HepG2 (cell line): Measurements from ENCODE around the gene LAMC3. TPM values are rescaled to one million over a fixed set of nuclear protein-coding genes. Genes with fewer than 3 reads are reported as not detected.

Experiments used
- ASH2L ChIP-seq: fragments of 300-600, 200-600 bp; sonication (generic); IDR thresholded peaks from 2 replicates; pipeline ENCODE4 v1.7.0; 2017; ENCODE audit warnings: low read depth, mild to moderate bottlenecking, moderate library complexity, mixed read lengths, low read length; ENCODE audit not compliant: insufficient read length
- ATF1 ChIP-seq: IDR thresholded peaks from 2 replicates; pipeline ENCODE4 v1.6.1; 2016; ENCODE audit warnings: mild to moderate bottlenecking, control low read depth
- ATRX ChIP-seq: sonication (generic); formaldehyde crosslinking; IDR thresholded peaks from 2 replicates; pipeline ENCODE4 v1.4.0; 2020; ENCODE audit warnings: missing genetic modification reagents, borderline replicate concordance
- ELF4 ChIP-seq: sonication (generic); formaldehyde crosslinking; IDR thresholded peaks from 2 replicates; pipeline ENCODE4 v1.5.0; 2020; ENCODE audit warnings: missing genetic modification reagents, mild to moderate bottlenecking, moderate library complexity, borderline replicate concordance
- GABPB1 ChIP-seq: IDR thresholded peaks from 2 replicates; pipeline ENCODE4 v1.6.1; 2016; ENCODE audit warnings: mild to moderate bottlenecking, missing genetic modification reagents, moderate library complexity, missing compliant biosample characterization
- HOXA5 ChIP-seq: sonication (generic); formaldehyde crosslinking; IDR thresholded peaks from 2 replicates; pipeline ENCODE4 v1.4.0; 2020; ENCODE audit warnings: missing genetic modification reagents
- KLF12 ChIP-seq: sonication (generic); formaldehyde crosslinking; IDR thresholded peaks from 2 replicates; pipeline ENCODE4 v1.4.0; 2020; ENCODE audit warnings: missing genetic modification reagents, borderline replicate concordance
- KMT2B ChIP-seq: IDR thresholded peaks from 2 replicates; pipeline ENCODE4 v1.6.1; 2016; ENCODE audit warnings: missing genetic modification reagents, missing compliant biosample characterization
- NONO ChIP-seq, 2 experiments: fragments of 450-650 bp in 1 of 2; sonication (generic) in 1 of 2; formaldehyde crosslinking in 1 of 2; IDR thresholded peaks in 1 of 2; conservative IDR thresholded peaks in 1 of 2; 2 replicates each; pipeline versions ENCODE4 v1.6.1 to v1.8.0; 2017 to 2022; ENCODE audit warnings: mild to moderate bottlenecking in 1 of 2, missing genetic modification reagents in 1 of 2, moderate library complexity in 1 of 2
- NR2C2 ChIP-seq: sonication (generic); formaldehyde crosslinking; IDR thresholded peaks from 2 replicates; pipeline ENCODE4 v1.4.0; 2020; ENCODE audit warnings: missing genetic modification reagents, mild to moderate bottlenecking, moderate library complexity, borderline replicate concordance
- PCBP2 ChIP-seq: fragments of 200-400 bp; formaldehyde crosslinking; optimal IDR thresholded peaks from 2 replicates; pipeline ENCODE3; 2018; ENCODE audit warnings: low read length, low read depth; ENCODE audit not compliant: poor library complexity, severe bottlenecking
- POLR2AphosphoS5 ChIP-seq: IDR thresholded peaks from 2 replicates; pipeline ENCODE4 v1.6.1; 2012; ENCODE audit warnings: low read depth, low read length
- RORA ChIP-seq: sonication (generic); formaldehyde crosslinking; IDR thresholded peaks from 2 replicates; pipeline ENCODE4 v1.5.0; 2020; ENCODE audit warnings: mild to moderate bottlenecking, missing genetic modification reagents, moderate library complexity
- SP2 ChIP-seq: sonication (generic); formaldehyde crosslinking; IDR thresholded peaks from 2 replicates; pipeline ENCODE4 v1.5.1; 2020; ENCODE audit warnings: mild to moderate bottlenecking, missing genetic modification reagents
- TAF1 ChIP-seq: sonication (generic); formaldehyde crosslinking; IDR thresholded peaks from 2 replicates; pipeline ENCODE4 v1.4.0; 2020; ENCODE audit warnings: missing genetic modification reagents
- ZBTB1 ChIP-seq: sonication (generic); formaldehyde crosslinking; IDR thresholded peaks from 2 replicates; pipeline ENCODE4 v1.4.0; 2020; ENCODE audit warnings: missing genetic modification reagents, borderline replicate concordance
- ZFP36L1 ChIP-seq: sonication (generic); formaldehyde crosslinking; IDR thresholded peaks from 2 replicates; pipeline ENCODE4 v1.8.0; 2022; ENCODE audit warnings: mild to moderate bottlenecking, missing genetic modification reagents, moderate library complexity
- ZNF224 ChIP-seq: sonication (generic); formaldehyde crosslinking; IDR thresholded peaks from 2 replicates; pipeline ENCODE4 v1.5.0; 2020; ENCODE audit warnings: mild to moderate bottlenecking, missing genetic modification reagents
- ZNF253 ChIP-seq: sonication (generic); formaldehyde crosslinking; IDR thresholded peaks from 2 replicates; pipeline ENCODE4 v1.8.0; 2022; ENCODE audit warnings: mild to moderate bottlenecking, missing genetic modification reagents, borderline replicate concordance
- ZNF354B ChIP-seq: sonication (generic); formaldehyde crosslinking; IDR thresholded peaks from 2 replicates; pipeline ENCODE4 v1.8.0; 2022; ENCODE audit warnings: mild to moderate bottlenecking, missing genetic modification reagents
- ZNF441 ChIP-seq: sonication (generic); formaldehyde crosslinking; IDR thresholded peaks from 2 replicates; pipeline ENCODE4 v1.7.0; 2021; ENCODE audit warnings: missing genetic modification reagents, borderline replicate concordance
- ZNF484 ChIP-seq: sonication (generic); formaldehyde crosslinking; IDR thresholded peaks from 2 replicates; pipeline ENCODE4 v1.5.1; 2020; ENCODE audit warnings: mild to moderate bottlenecking, low read depth, missing genetic modification reagents, borderline replicate concordance
- ZNF546 ChIP-seq: sonication (generic); formaldehyde crosslinking; conservative IDR thresholded peaks from 2 replicates; pipeline ENCODE4 v1.8.1; 2023; ENCODE audit warnings: mild to moderate bottlenecking, missing genetic modification reagents
- ZNF607 ChIP-seq: sonication (generic); formaldehyde crosslinking; IDR thresholded peaks from 2 replicates; pipeline ENCODE4 v1.5.1; 2020; ENCODE audit warnings: missing genetic modification reagents, mild to moderate bottlenecking, borderline replicate concordance
- ZNF644 ChIP-seq: IDR thresholded peaks from 2 replicates; pipeline ENCODE4 v1.6.1; 2016; ENCODE audit warnings: low read depth
- ZNF761 ChIP-seq: sonication (generic); formaldehyde crosslinking; conservative IDR thresholded peaks from 2 replicates; pipeline ENCODE4 v1.4.0; 2020; ENCODE audit warnings: mild to moderate bottlenecking, missing genetic modification reagents
- ZNF790 ChIP-seq: sonication (generic); formaldehyde crosslinking; IDR thresholded peaks from 2 replicates; pipeline ENCODE4 v1.8.0; 2022; ENCODE audit warnings: missing genetic modification reagents, mild to moderate bottlenecking, borderline replicate concordance
- ZNF879 ChIP-seq: sonication (generic); formaldehyde crosslinking; IDR thresholded peaks from 2 replicates; pipeline ENCODE4 v1.8.1; 2023; ENCODE audit warnings: missing genetic modification reagents
- ZNF883 ChIP-seq: sonication (generic); formaldehyde crosslinking; IDR thresholded peaks from 2 replicates; pipeline ENCODE4 v1.5.1; 2020; ENCODE audit warnings: mild to moderate bottlenecking, missing genetic modification reagents; ENCODE audit errors: not compliant biosample characterization
- ZSCAN21 ChIP-seq: sonication (generic); formaldehyde crosslinking; IDR thresholded peaks from 2 replicates; pipeline ENCODE4 v1.8.0; 2022; ENCODE audit warnings: mild to moderate bottlenecking, missing genetic modification reagents, moderate library complexity, borderline replicate concordance
- polyA plus RNA-seq, 8 experiments: library from polyadenylated mRNA; depleted of rRNA in 3 of 8; stranded (reverse) in 7 of 8; unstranded in 1 of 8; fragments of >200 nt; fragmentation: Illumina TruSeq in 4 of 8; extraction: Trizol in 4 of 8; gene quantifications; 2 replicates each; pipeline versions ENCODE4 v1.2.1 to v1.2.3, GENCODE V29; 2011 to 2016; ENCODE audit warnings: low read depth in 4 of 8, missing spikeins in 1 of 8, mixed read lengths in 1 of 8; ENCODE audit not compliant: insufficient read depth in 1 of 8
- total RNA-seq, 5 experiments: library from RNA; depleted of rRNA; stranded (reverse); fragments of >200 nt; fragmentation: Illumina TruSeq; extraction: Trizol; gene quantifications; 2 replicates each; pipeline ENCODE4 v1.2.3, GENCODE V29; 2016; ENCODE audit warnings: low read depth in 1 of 5
- TF ChIP-seq, protein P1 (sequence below): sonication (generic); formaldehyde crosslinking; IDR thresholded peaks from 2 replicates; pipeline ENCODE4 v1.5.0; 2020; ENCODE audit warnings: missing genetic modification reagents
- TF ChIP-seq, protein P2 (sequence below): sonication (generic); formaldehyde crosslinking; IDR thresholded peaks from 2 replicates; pipeline ENCODE4 v1.5.0; 2020; ENCODE audit warnings: missing genetic modification reagents, mild to moderate bottlenecking, borderline replicate concordance
- TF ChIP-seq, protein P3 (sequence below): sonication (generic); formaldehyde crosslinking; IDR thresholded peaks from 2 replicates; pipeline ENCODE4 v1.4.0; 2020; ENCODE audit warnings: mild to moderate bottlenecking, missing genetic modification reagents

LAMC3 gene
- total and polyA plus RNA-seq, 2 of the 13 experiments (the other 11 are each of a cell fraction or from before 2014, with no cell fraction given) = 0.07 to 0.57 TPM

DNA sequence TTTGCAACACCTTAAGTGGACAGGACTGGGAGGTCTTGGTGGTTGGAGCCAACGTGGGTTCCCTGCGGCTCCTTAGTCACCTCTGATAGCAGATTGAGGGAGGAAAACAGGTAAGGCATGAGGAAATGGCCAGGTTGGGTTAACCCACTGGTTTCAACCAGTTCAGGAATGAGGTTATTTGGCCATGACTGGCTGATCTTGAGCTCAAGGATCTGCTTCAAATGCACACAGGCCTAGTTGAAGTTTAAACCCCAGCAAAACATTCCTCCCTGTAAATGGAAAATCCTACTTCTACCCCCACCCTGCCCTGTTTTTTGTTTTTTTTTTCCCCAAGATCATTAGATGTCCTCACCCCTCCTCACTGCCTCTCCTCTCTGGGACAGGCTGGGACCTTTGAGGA, 113.2 kb downstream of the LAMC3 start (continued):
- TF ChIP-seq, protein P1, sequence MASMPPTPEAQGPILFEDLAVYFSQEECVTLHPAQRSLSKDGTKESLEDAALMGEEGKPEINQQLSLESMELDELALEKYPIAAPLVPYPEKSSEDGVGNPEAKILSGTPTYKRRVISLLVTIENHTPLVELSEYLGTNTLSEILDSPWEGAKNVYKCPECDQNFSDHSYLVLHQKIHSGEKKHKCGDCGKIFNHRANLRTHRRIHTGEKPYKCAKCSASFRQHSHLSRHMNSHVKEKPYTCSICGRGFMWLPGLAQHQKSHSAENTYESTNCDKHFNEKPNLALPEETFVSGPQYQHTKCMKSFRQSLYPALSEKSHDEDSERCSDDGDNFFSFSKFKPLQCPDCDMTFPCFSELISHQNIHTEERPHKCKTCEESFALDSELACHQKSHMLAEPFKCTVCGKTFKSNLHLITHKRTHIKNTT (CRISPR knock-in tag) = no peak
- TF ChIP-seq, protein P2, sequence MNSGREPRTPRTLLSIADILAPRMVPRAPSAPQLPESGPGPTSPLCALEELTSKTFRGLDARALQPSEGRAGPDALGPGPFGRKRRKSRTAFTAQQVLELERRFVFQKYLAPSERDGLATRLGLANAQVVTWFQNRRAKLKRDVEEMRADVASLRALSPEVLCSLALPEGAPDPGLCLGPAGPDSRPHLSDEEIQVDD = no peak
- TF ChIP-seq ZNF224 (CRISPR knock-in tag) (no peak), ZNF761 (no peak), SP2 (CRISPR knock-in tag) (no peak), NR2C2 (CRISPR knock-in tag) (no peak), NONO (IDR thresholded peaks at IDR 0.05) (no peak), NONO (CRISPR knock-in tag; conservative IDR thresholded peaks at IDR 0.05) (no peak), ZNF546 (no peak), ASH2L (no peak), RORA (no peak), ELF4 (CRISPR knock-in tag) (no peak), ZNF253 (CRISPR knock-in tag) (no peak), ZNF879 (no peak), ATRX (CRISPR knock-in tag) (no peak), HOXA5 (no peak), ZNF607 (CRISPR knock-in tag) (no peak), ZFP36L1 (no peak), TAF1 (CRISPR knock-in tag) (no peak), ZSCAN21 (CRISPR knock-in tag) (no peak), GABPB1 (CRISPR knock-in tag) (no peak), KLF12 (CRISPR knock-in tag) (no peak), ZNF790 (CRISPR knock-in tag) (no peak), KMT2B (CRISPR knock-in tag) (no peak), ATF1 (CRISPR knock-in tag) (no peak), ZNF883 (no peak), POLR2AphosphoS5 (no peak), ZNF484 (CRISPR knock-in tag) (no peak), ZNF441 (no peak), ZNF354B (CRISPR knock-in tag) (no peak), ZBTB1 (no peak), PCBP2 (no peak), ZNF644 (CRISPR knock-in tag) (peak; percentile 90)
- TF ChIP-seq, protein P3, sequence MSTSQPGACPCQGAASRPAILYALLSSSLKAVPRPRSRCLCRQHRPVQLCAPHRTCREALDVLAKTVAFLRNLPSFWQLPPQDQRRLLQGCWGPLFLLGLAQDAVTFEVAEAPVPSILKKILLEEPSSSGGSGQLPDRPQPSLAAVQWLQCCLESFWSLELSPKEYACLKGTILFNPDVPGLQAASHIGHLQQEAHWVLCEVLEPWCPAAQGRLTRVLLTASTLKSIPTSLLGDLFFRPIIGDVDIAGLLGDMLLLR (CRISPR knock-in tag) = no peak
